GM18873 (cell line): Measurements from ENCODE around the gene KCTD20.

Experiments
- ATAC-seq: cut with Tn5 transposase; IDR thresholded peaks from one replicate; pipeline ENCODE4 v1.9.1; 2021; ENCODE audit warnings: mild to moderate bottlenecking, moderate library complexity, moderate number of reproducible peaks; ENCODE audit not compliant: unreplicated experiment, low FRiP score

Gene KCTD20

GRCh38 chr6:36523936-36524499 lies 81.2 kb downstream of the KCTD20 start:
- no peak for ATAC-seq

- ATAC-seq, result no peak
Observed at GRCh38 chr6:36524871-36525270, 82.1 kb downstream of the KCTD20 start.

- ATAC-seq, result no peak
Observed at GRCh38 chr6:36525346-36525745, 82.5 kb downstream of the KCTD20 start.

GRCh38 chr6:36526066-36526465 lies 83.3 kb downstream of the KCTD20 start:
- no peak for ATAC-seq

- ATAC-seq, result no peak
Observed at GRCh38 chr6:36533321-36533720, 90.5 kb downstream of the KCTD20 start.

- no peak for ATAC-seq
Observed at GRCh38 chr6:36536873-36537547, 94.2 kb downstream of the KCTD20 start.

GRCh38 chr6:36539814-36540568 lies 97.2 kb downstream of the KCTD20 start:
- ATAC-seq, result no peak
